HG03457 (cell line): ENCODE data around the gene FAM210B.
"Not testable (repeated sequence)": the region's sequence is repeated elsewhere in the genome, so short reads cannot be mapped to it uniquely, and the experiment has no call there.

Experiments used
- ATAC-seq: cut with Tn5 transposase; IDR thresholded peaks from one replicate; pipeline ENCODE4 v1.9.1; 2021; ENCODE audit warnings: moderate number of reproducible peaks; ENCODE audit not compliant: unreplicated experiment

The FAM210B gene

GRCh38 chr20:56391596-56392131, 32.9 kb downstream of the FAM210B start:
- ATAC-seq = peak; percentile 24

- ATAC-seq = peak; percentile 93
Measured at GRCh38 chr20:56392132-56392880, 33.5 kb downstream of the FAM210B start, which contains the start of the genes AURKA and CSTF1. Gene AURKA (minus strand): TSS chr20:56392215. CDS start chr20:56388197, 4,018 bp downstream. Gene CSTF1 (plus strand): TSS chr20:56392645. CDS start chr20:56395553, 2,908 bp downstream.

- ATAC-seq = no peak
Measured at GRCh38 chr20:56392881-56393482, 34.2 kb downstream of the FAM210B start.

- ATAC-seq = no peak
Measured at GRCh38 chr20:56393653-56394052, 34.9 kb downstream of the FAM210B start.

DNA sequence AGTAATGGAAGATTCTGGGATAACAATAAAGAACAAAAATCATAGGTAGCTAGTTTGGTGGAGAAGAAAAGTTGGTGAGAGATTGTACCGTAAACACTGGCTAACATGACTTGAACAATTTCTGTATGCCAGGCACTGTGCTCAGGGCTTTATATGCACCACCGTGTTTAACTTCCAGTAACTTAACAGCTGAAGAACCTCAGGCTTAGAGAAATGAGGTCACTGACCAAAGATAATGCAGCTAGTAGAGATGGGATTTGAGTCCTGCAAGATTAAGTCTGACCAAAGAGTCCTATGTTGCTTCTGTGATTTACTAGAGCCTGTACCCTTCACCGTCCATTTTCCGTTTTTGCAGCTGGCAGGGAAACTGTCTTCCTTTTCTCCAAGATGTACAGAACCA, 36.4 kb downstream of the FAM210B start:
- ATAC-seq = no peak

GRCh38 chr20:56400001-56400640, 41.3 kb downstream of the FAM210B start:
- no peak for ATAC-seq

GRCh38 chr20:56403465-56403864, 44.7 kb downstream of the FAM210B start:
- ATAC-seq = no peak

DNA sequence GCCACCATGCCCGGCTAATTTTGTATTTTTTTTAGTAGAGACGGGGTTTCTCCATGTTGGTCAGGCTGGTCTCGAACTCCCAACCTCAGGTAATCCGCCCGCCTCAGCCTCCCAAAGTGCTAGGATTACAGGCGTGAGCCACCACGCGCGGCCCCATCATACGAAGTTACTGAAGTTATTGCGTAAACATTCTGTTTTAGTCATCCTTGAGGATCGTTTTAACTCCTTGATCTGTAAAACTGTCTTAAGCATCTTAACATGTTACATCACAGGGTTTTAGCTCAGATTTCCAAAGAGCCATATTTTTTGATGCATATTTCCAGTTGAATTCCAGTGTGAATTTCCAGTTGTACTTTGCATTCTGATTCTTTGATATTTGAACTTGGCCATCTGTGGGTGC, 46.6 kb downstream of the FAM210B start:
- not testable (repeated sequence) for ATAC-seq

- ATAC-seq = no peak
Measured at GRCh38 chr20:56406910-56407309, 48.1 kb downstream of the FAM210B start.

DNA sequence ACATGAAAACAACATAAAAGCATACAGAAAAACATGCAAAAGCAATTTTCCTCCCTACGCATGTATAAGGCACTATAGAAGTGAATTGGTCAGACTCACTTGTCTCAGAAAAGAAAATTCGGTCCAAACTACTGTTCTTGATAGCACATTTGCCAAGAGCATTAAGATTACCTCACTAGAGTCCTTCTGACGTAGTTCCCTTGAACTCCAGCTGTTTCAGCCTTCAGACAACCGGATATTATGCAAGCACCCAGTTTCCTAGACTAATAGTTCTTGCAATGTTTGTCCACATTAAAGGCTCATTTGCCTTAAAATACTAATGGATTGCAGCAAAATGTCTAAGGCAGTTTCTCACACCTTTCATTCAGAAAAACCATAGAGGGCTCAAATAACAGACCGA, 50.7 kb downstream of the FAM210B start:
- ATAC-seq = no peak

DNA sequence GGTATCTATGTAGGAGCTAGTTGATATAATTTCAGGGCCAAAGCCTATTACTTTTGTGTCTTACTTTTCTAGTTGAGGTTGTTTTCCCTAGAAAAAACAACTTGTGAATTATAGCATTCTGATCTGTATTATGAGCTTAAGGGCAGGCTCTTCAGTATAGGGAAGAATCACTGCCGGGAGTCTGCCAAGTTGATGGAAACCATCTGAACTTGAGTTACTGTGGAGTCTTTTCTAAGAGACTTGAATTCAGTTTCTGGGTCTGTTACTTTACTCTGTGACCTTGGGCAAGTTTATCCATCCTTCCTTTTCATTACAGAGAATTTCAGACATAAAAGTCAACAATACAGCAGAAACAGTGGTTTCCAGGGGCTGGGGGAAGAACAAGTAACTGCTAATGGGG, 51.2 kb downstream of the FAM210B start:
- ATAC-seq = no peak

DNA sequence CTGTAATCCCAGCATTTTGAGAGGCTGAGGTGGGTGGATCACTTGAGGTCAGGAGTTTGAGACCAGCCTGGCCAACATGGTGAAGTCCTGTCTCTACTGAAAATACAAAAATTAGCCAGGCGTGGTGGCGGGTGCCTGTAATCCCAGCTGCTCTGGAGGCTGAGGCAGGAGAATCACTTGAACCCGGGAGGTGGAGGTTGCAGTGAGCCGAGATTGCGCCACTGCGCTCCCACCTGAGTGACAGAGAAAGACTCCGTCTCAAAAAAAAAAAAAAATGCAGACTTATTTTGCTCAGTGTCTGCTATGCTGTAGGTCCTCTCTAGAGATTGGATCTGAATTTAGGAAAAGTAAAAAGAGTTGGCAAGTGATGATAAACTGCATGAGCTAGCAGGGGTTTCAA, 52.5 kb downstream of the FAM210B start:
- not testable (repeated sequence) for ATAC-seq

DNA sequence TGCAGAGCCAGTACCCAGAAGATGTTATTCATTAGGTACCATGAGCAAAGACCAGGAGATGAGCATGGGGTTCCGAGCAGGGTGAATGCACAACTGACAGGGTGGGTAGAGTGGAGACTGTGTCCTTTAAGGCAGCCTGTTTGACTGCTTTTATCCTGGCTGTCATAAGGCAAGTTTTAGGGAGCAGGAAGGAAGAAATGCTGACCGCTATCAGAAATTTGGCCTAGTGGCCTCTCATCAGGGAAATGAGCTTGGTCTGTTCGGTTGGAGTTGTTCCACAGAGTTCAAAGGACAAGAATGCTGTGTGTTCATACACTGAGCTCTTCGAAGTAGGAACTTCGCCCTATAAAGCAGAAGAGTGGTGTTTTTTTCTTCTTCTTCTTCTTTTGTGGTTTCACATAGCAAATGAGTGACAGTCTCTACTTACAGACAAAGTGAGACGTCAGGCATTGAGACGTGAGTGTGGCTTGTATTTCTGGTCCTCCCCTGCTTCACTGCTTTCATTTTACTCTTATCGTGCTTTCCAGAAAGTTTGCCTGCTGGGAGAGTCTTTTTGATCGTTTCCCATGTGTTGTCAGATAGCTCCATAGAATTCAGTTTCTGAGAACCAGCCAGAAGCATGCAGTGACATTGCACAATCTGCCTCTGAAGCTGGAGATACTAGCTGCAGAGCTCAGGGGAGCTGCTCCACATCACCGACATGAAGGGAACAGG, 53.1 kb downstream of the FAM210B start, which contains the start of gene CASS4:
CASS4 (plus strand) TSS at position 502 of the 714 bp plus-strand sequence; CDS start at position 701, 199 bp downstream.
- ATAC-seq = no peak

DNA sequence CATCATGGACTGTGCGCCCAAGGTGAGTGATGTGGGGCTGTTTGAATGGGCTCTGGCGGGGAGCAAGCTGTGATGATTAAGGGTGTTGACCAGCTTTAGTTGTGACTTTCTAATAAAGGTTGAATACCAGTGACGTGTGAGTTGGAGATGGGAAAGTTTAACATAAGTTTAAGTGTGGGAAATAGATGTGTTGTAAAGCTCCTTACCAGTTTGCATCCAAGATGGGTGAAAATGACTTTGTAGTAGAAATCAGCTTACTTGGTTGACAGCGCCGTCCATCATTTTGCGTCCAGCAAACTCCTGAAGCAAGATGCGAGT, 53.7 kb downstream of the FAM210B start:
- no peak for ATAC-seq

DNA sequence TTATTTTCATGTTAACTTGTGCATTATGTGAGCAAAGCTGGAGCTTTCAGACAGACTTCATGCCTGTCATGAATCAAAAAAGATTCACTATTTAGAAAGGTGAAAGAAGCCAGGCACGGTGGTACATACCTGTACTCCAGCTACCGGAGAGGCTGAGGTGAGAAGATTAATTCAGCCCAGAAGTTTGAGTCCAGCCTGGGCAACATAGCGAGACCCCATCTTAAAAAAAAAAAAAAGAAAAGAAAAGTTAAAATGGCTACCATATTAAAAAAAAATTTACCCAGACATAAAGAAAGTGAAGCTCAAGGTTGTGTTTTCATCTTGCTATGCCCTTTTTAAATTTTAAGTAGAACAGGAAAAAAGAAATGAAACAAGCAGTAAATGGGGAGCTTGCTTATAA, 54.2 kb downstream of the FAM210B start:
- no peak for ATAC-seq

GRCh38 chr20:56414842-56415765, 56.3 kb downstream of the FAM210B start:
- ATAC-seq = no peak

DNA sequence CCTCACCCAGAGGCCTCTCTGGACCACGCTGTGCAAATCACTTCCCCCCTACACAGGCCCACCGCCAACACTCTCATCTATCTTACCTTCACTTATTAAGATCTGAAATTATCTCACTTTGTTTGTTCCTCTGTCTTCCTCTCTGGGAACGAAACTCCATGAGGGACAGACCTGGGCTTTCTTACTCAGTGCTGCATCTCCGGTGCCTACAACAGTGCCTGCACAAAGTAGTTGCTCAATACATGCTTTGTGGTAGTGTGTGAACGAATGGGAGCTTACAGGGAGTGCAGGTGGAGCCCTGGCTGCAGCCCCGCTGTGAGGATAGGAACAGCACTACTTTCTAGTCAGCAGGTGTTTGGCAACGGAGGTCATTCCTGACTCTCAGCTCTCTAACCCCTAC, 58.6 kb downstream of the FAM210B start:
- no peak for ATAC-seq

DNA sequence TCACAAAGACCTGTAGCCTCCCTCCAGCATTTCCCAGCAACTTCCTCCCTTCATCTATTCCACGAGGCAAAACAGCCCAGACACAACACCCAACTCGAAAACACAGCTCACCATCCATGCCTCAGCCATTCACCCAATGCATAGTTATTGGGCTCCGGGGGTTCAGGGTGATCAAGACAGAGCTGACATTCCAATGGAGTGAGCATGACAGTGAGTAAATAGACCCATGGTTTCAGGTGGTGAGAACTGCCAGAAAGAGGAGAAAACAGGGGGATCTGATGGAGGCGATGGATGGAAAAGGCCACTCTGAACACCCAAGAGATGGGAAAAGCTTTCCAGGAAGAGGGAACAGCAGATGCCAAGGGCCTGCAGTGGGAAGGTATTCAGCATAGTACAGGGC, 59.1 kb downstream of the FAM210B start:
- ATAC-seq = no peak
